ENCODE results near the gene TRAF3.

TRAF3 gene

DNA sequence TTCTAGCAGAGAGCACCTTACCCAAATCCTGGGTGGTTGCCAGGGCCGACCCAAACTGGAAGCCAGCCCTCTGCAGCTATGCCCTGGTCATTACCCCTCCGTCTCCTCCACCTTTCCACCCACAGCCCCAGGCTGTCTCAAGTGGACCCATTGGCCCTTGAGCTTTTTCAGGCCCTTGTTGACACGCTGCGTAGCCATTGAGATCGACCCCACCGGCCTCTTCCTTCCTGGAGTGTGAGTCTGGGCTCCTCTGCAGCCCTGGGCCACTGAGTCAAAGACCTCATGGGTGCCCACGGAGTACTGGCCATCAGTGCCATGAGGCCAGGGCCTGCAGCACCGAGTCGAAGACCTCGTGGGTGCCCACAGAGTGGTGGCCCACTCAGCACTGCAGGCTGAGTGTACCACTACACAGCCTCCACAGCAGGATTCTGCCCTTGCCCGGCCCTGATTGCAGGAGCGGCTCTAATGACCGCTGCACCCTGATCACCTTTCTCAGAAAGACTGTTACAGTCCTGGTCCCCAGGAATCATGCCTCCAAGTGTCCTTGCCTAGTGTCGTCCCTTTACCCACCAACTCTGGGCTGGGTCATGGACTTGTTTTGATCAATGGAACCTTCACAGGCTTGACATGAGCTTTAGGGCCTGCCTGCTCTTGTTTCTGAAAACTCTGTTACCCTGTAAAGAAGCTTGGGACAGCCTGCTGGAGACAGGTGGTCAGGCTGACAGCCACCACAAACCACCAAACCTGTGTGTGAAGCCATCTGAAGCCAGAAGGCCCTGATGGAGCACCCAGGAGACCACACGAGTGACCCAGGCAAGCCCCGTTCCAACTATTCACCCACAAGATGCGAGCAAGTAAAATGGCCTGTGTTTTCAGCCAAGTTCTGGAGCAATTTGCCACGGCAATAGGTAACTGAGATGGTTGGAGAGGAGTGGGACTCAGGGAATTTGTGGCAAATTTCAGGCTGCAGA is 39.6 kb upstream of the TRAF3 start:
- no peaks in the 10 kb centered on the region for H3K4me1 ChIP-seq (ENCODE audit: control insufficient read depth, low read depth, low read length)
- no peaks in the 10 kb centered on the region for H3K27me3 ChIP-seq (ENCODE audit: control insufficient read depth, insufficient read depth, low read length)
- no peak overlapping the region for H3K4me3 ChIP-seq (ENCODE audit: low read length)
- H3K9ac ChIP-seq (ENCODE audit: low read length): no peak overlapping the region
- no peaks in the 10 kb centered on the region for H3K9me3 ChIP-seq (ENCODE audit: control insufficient read depth, low read depth, low read length)
- H3K27ac ChIP-seq (ENCODE audit: low read length): no peak overlapping the region
- H3K36me3 ChIP-seq (ENCODE audit: control insufficient read depth, low read depth, low read length): peaks cover 3% of the 10 kb centered on the region

DNA sequence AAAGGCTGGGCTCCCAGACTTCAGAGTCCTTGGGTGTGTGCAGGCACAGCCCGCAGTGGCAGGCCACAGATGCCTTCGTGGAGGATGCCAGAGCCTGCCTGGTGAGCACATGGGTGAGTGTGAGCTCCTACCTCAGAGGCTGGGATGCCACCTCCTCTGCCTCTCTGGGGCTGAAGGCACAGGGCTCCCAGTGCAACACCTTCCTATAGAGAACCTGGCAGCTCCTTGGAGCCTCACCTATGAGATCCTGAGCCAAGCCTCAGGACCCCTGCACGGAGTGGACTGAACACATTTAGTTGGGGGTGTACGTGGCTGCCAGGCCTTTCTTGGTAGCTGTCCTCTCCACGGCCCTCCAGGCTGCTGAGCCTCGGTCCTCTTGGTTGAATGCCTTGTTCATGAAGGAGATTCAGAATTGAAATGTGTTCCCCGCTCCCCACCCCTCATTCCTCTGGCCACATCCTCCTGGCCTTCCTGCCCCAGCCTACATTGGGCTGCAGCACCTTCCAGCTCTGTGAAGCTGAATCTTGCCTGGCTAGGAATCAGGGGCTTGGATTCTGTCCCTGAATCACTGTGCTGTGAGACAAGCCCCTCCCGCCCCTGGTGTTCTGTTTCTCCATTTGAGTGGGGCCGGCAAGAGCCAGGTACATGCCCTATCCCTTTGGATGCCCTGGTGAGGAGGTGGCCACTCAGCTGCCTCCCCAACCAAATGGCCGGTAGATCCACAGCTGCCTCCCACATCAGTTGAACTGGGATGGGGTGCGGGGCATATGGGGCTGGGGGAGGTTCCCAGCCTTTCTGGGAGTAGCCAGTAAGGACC is 38.7 kb upstream of the TRAF3 start:
- Histone ChIP-seq H3K9me3 (ENCODE audit: control insufficient read depth, low read depth, low read length) (no peaks in the 10 kb centered on the region), H3K27me3 (ENCODE audit: control insufficient read depth, insufficient read depth, low read length) (no peaks in the 10 kb centered on the region), H3K9ac (ENCODE audit: low read length) (no peak overlapping the region), H3K4me3 (ENCODE audit: low read length) (no peak overlapping the region), H3K27ac (ENCODE audit: low read length) (no peak overlapping the region), H3K36me3 (ENCODE audit: control insufficient read depth, low read depth, low read length) (peaks cover 3% of the 10 kb centered on the region), H3K4me1 (ENCODE audit: control insufficient read depth, low read depth, low read length) (no peaks in the 10 kb centered on the region)

DNA sequence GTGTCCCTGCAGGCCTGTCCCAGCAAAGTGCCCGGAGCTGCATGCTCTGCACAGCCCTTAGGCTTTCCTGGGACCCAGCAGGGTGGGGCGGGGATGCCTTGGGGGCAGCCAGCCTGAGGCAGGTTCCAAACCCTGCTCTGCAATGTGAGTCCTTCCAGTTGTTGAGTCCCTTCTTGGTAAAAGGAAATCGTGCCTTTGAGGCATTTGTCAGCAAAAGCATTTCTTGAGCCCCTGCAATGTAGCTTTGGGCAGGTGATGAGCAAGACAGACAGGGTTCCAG is 38.1 kb upstream of the TRAF3 start:
- H3K9ac ChIP-seq (ENCODE audit: low read length): no peak overlapping the region
- no peak overlapping the region for H3K27ac ChIP-seq (ENCODE audit: low read length)
- no peak overlapping the region for H3K4me3 ChIP-seq (ENCODE audit: low read length)
- H3K27me3 ChIP-seq (ENCODE audit: control insufficient read depth, insufficient read depth, low read length): no peaks in the 10 kb centered on the region
- peaks cover 3% of the 10 kb centered on the region for H3K36me3 ChIP-seq (ENCODE audit: control insufficient read depth, low read depth, low read length)
- no peaks in the 10 kb centered on the region for H3K4me1 ChIP-seq (ENCODE audit: control insufficient read depth, low read depth, low read length)
- no peaks in the 10 kb centered on the region for H3K9me3 ChIP-seq (ENCODE audit: control insufficient read depth, low read depth, low read length)

DNA sequence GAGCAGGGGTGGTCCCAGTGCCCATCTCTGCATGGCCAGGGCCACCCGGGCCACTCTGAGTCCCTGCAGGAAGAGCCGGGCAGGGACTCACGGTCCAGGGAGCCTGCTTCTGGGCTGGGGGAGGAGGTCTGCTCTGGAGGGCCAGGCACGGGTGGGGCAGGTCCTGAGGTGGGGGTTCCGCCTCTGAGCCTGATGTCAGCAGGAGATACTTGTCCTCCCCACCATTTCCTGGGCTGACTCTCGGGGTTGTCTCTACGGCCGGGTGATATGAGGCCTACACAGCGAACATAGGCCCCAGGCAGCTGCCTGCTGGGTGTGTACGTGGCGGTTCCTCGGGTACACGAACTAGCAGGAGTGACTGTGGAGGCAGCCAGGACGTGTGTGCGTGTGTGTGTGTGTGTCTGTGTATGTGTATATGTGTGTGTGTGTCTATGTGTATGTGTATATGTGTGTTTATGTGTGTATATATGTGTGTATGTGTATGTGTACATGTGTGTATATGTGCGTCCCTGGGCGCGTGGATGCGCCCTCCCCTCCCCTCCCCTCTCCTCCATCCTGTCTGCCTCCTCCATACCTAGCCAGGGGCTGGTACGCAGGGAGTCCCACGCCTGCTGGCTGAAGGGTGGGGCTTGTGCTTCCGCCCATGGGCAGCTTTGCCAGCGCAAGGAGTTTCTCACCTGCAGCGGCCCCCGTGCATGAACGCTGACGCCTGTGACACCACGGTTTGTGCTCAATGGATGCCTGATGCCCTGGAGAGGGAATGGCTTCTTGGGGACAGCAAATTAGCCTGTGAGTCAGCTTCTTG is 30.4 kb upstream of the TRAF3 start:
- Histone ChIP-seq H3K36me3 (ENCODE audit: control insufficient read depth, low read depth, low read length) (no peaks in the 10 kb centered on the region), H3K4me3 (ENCODE audit: low read length) (no peak overlapping the region), H3K9ac (ENCODE audit: low read length) (no peak overlapping the region), H3K27ac (ENCODE audit: low read length) (no peak overlapping the region), H3K4me1 (ENCODE audit: control insufficient read depth, low read depth, low read length) (peaks cover 8% of the 10 kb centered on the region), H3K9me3 (ENCODE audit: control insufficient read depth, low read depth, low read length) (no peaks in the 10 kb centered on the region), H3K27me3 (ENCODE audit: control insufficient read depth, insufficient read depth, low read length) (no peaks in the 10 kb centered on the region)

DNA sequence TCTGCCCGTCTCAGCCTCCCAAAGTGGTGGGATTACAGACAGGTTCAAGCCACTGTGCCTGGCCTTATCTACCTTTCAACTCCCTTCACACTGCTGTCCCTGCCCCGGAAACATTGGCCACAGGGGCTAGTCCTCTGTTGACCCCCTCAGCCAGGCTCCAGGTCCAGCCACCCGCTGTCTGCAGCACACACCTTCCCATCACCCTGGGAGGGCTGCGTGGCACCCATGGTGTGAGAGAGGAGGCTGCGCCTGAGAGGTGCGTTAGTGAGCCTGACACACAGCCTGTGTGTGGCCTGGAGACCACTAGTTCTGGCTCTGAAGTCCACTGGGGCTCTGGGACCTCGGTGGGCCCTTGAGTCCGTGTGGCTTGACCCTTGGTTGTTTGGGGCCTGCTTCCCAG is 28.4 kb upstream of the TRAF3 start:
- no peak overlapping the region for H3K27ac ChIP-seq (ENCODE audit: low read length)
- no peaks in the 10 kb centered on the region for H3K27me3 ChIP-seq (ENCODE audit: control insufficient read depth, insufficient read depth, low read length)
- H3K9ac ChIP-seq (ENCODE audit: low read length): no peak overlapping the region
- H3K9me3 ChIP-seq (ENCODE audit: control insufficient read depth, low read depth, low read length): no peaks in the 10 kb centered on the region
- H3K4me3 ChIP-seq (ENCODE audit: low read length): no peak overlapping the region
- no peaks in the 10 kb centered on the region for H3K36me3 ChIP-seq (ENCODE audit: control insufficient read depth, low read depth, low read length)
- H3K4me1 ChIP-seq (ENCODE audit: control insufficient read depth, low read depth, low read length): peaks cover 8% of the 10 kb centered on the region

DNA sequence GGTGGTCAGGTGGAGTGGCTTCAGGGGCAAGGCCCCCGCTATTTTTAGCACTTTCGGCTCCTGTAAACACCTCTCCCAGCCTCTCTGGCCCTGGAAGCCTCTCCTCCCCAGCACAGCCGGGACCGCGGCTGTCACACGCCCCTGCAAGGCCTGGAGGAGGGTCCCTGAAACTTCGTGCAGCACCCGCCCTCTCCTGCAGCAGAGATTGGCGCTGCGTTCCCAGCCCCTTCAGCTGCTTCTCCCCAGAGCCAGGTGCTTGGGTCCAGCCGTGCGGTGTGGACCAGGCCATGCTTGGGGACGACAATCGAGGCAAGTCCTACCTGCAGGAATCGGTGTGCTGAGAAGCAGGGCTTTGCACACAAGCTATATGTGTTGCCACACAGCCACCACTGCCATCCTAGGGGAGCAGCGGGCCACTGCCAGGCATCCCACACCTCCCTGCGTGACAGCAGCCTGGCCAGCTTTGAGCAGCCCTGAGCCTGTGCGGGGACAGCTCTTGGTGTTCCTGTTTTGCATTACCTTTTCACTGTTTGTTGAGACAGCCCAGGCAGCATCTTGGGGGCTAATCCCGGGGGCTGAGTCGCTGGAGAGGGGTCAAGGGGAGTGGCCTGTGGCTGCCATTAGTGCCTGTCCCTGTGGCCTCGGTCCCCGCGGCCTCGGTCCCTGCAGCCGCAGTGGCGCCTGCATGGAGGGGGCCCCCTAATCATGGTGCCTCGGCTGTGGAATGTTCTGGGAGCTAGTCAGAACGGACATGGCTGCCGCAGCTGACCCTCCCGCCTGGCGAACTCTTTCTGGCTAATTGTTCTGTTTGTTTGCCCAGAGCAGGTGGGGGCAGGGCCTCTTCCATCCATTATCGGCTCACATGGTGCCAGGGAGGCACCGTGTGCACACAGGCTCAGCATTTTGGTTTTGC is 27.6 kb upstream of the TRAF3 start:
- Histone ChIP-seq H3K9ac (ENCODE audit: low read length) (no peak overlapping the region), H3K9me3 (ENCODE audit: control insufficient read depth, low read depth, low read length) (no peaks in the 10 kb centered on the region), H3K27ac (ENCODE audit: low read length) (no peak overlapping the region), H3K4me1 (ENCODE audit: control insufficient read depth, low read depth, low read length) (peaks cover 8% of the 10 kb centered on the region), H3K4me3 (ENCODE audit: low read length) (no peak overlapping the region), H3K27me3 (ENCODE audit: control insufficient read depth, insufficient read depth, low read length) (no peaks in the 10 kb centered on the region), H3K36me3 (ENCODE audit: control insufficient read depth, low read depth, low read length) (no peaks in the 10 kb centered on the region)

DNA sequence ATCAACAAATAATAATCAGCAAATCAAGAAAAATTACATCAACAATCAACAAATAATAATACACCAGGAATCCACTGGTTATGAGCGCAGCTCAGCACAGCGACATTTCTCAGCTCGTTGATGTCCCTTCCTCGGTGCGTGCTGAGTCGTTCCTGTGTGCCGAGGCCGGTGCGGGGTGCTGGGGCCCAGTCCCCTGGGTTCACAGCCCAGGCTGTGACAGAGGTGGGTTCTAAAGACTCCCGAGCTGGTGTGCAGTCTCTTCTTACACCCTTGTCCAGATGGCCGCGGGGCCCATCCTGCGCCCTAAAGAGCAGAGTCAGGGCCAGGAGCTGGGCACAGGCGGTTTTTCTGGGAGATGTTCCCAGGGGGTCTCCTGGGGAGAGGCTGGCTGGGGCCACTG is 26.9 kb upstream of the TRAF3 start:
- Histone ChIP-seq H3K27ac (ENCODE audit: low read length) (no peak overlapping the region), H3K9me3 (ENCODE audit: control insufficient read depth, low read depth, low read length) (no peaks in the 10 kb centered on the region), H3K9ac (ENCODE audit: low read length) (no peak overlapping the region), H3K36me3 (ENCODE audit: control insufficient read depth, low read depth, low read length) (no peaks in the 10 kb centered on the region), H3K4me3 (ENCODE audit: low read length) (no peak overlapping the region), H3K4me1 (ENCODE audit: control insufficient read depth, low read depth, low read length) (peaks cover 8% of the 10 kb centered on the region), H3K27me3 (ENCODE audit: control insufficient read depth, insufficient read depth, low read length) (no peaks in the 10 kb centered on the region)

DNA sequence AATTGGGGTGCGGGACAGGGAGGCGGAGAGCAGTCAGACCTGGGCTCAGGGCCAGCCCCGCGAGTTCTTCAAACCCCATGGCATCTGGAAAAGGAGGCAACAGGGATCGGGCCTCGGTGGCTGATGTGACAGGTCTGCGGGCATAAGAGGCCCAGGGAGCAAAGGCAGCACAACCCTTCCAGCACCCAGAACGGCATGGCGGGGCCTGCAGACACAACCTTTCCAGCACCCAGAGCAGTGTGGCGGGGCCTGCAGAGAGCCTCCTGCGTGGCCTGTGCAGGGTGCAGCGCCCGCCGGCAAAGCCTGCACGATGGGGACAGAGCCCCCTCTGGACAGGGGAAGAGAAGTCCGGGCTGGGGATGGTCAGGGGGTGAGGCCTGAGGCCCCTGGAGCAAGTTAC is 26.2 kb upstream of the TRAF3 start:
- Histone ChIP-seq H3K9ac (ENCODE audit: low read length) (no peak overlapping the region), H3K36me3 (ENCODE audit: control insufficient read depth, low read depth, low read length) (no peaks in the 10 kb centered on the region), H3K27ac (ENCODE audit: low read length) (no peak overlapping the region), H3K9me3 (ENCODE audit: control insufficient read depth, low read depth, low read length) (no peaks in the 10 kb centered on the region), H3K4me3 (ENCODE audit: low read length) (no peak overlapping the region), H3K27me3 (ENCODE audit: control insufficient read depth, insufficient read depth, low read length) (no peaks in the 10 kb centered on the region), H3K4me1 (ENCODE audit: control insufficient read depth, low read depth, low read length) (peaks cover 8% of the 10 kb centered on the region)

DNA sequence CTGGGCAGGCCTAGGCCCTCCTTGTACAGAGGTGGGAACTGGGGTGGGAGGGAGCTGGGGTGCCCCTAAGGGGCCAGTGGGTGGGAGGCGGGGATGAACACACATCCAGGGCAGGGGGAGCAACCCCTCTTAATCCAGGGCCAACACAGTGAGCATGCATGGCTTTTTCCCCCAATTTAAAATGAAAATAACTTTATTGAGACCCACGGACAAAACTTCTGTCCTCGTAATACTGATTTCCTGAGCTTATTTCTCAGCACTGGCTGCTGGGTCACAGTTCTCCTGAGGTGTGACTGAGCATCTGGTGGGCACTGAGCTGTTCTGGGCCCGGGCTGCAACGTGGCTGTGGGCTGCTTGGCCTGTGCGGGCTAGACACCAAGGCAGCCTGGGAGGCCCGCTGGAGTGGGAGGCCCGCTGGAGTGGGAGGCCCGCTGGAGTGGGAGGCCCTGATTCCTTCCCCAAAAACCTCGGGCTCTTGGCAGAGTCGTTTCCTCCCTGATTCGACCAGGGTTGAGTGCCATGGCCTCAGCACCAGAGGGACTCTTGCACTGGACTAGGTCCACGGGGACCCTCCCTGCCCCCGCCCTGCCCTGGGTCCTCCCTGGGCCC is 24.9 kb upstream of the TRAF3 start:
- H3K27me3 ChIP-seq (ENCODE audit: control insufficient read depth, insufficient read depth, low read length): no peaks in the 10 kb centered on the region
- H3K4me3 ChIP-seq (ENCODE audit: low read length): no peak overlapping the region
- no peaks in the 10 kb centered on the region for H3K36me3 ChIP-seq (ENCODE audit: control insufficient read depth, low read depth, low read length)
- H3K9me3 ChIP-seq (ENCODE audit: control insufficient read depth, low read depth, low read length): no peaks in the 10 kb centered on the region
- peaks cover 8% of the 10 kb centered on the region for H3K4me1 ChIP-seq (ENCODE audit: control insufficient read depth, low read depth, low read length)
- no peak overlapping the region for H3K9ac ChIP-seq (ENCODE audit: low read length)
- H3K27ac ChIP-seq (ENCODE audit: low read length): no peak overlapping the region

DNA sequence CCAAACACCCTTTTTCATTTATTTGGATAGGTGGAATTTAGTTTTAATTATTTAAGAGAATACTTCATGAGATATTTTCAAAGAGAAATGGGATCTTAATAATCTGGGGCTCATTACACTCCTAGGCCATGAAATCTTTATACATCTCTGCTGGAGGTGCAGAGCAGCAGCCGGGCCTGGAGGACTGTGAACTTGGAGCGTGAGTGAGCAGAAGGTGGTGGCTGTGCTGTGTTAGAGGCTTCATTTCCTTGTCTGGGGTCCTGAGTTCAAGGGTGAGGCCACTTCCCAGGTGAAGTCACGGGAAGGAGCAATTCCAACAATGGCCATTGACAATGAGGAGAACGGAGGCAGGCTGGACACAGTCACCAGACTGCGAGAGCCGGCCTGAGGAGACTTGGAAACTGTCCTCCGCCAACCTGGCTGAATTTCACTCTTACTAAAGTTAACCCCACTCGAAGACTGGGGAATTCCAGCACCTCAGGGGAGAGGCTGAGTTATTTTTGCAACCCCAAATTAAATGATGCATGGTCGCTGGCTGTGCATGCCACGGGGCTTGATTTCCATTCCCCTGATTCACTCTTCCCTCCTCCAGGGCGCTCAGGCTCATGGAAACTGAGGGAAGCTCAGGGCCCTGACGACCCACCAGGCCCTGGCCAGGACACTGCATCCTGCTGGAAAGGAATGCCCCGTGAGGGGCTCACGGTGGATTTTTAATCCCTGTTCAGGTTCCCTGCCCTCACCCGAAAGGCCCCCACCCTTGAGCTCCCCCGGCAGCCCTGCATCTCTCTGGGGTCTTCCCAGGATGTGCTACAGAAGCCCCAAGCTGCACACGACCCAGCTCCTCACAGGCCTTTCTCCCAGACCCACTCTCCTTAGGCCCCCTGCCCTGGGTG is 22.6 kb upstream of the TRAF3 start:
- Histone ChIP-seq H3K9me3 (ENCODE audit: control insufficient read depth, low read depth, low read length) (no peaks in the 10 kb centered on the region), H3K4me1 (ENCODE audit: control insufficient read depth, low read depth, low read length) (peaks cover 11% of the 10 kb centered on the region), H3K36me3 (ENCODE audit: control insufficient read depth, low read depth, low read length) (no peaks in the 10 kb centered on the region), H3K4me3 (ENCODE audit: low read length) (no peak overlapping the region), H3K27me3 (ENCODE audit: control insufficient read depth, insufficient read depth, low read length) (no peaks in the 10 kb centered on the region), H3K9ac (ENCODE audit: low read length) (no peak overlapping the region), H3K27ac (ENCODE audit: low read length) (no peak overlapping the region)

All from iPS-18a (cell line).